IMR-90 (cell line): ENCODE measurements around the gene TNNC2. TPM values are rescaled to one million over a fixed set of nuclear protein-coding genes. Genes with fewer than 3 reads are reported as not detected.

Experiments
- ATAC-seq: fragments of 200-7000 bp; cut with Tn5 transposase; 2 replicates; pipeline ENCODE4 v1.9.1; 2020; ENCODE audit warnings: low read depth, mild to moderate bottlenecking, moderate library complexity
- BruUV-seq: library from RNA; stranded (reverse); fragments of 400-500 nt; replicated peaks from 2 replicates; lab custom pipeline; 2021; lab: Mats Ljungman, UMichigan
- CTCF ChIA-PET: fragments of 300-600 bp; formaldehyde crosslinking; extraction: SDS; loops from one replicate; lab custom pipeline; 2021; ENCODE audit warnings: antibody characterized with exemption; lab: Yijun Ruan, JAX
- POLR2A ChIA-PET: fragments of 300-600 bp; sonication (Branson Sonifier 250); formaldehyde crosslinking; loops from one replicate; lab custom pipeline; 2022; ENCODE audit warnings: antibody characterized with exemption; ENCODE audit not compliant: unreplicated experiment; lab: Charles Lee
- DNase-seq: peaks from one replicate; pipeline ENCODE4 v3.0.0; 2013
- H2AFZ ChIP-seq: replicated peaks from 2 replicates; pipeline ENCODE3; 2013; ENCODE audit warnings: low read length, mild to moderate bottlenecking; ENCODE audit not compliant: poor library complexity
- H2AK5ac ChIP-seq: 2 replicates; pipeline ENCODE4 v1.6.1; 2013; ENCODE audit warnings: low read depth, low read length, inconsistent platforms
- H2AK9ac ChIP-seq: replicated peaks from 2 replicates; pipeline ENCODE3; 2013; ENCODE audit warnings: mild to moderate bottlenecking, low read depth, low read length, moderate library complexity; ENCODE audit not compliant: poor library complexity
- H2BK120ac ChIP-seq: 2 replicates; pipeline ENCODE4 v1.6.1; 2013; ENCODE audit warnings: low read depth, low read length, inconsistent platforms
- H2BK15ac ChIP-seq: 3 replicates; pipeline ENCODE4 v1.6.1; 2013; ENCODE audit warnings: low read depth, low read length, inconsistent platforms
- H2BK20ac ChIP-seq: 2 replicates; pipeline ENCODE4 v1.6.1; 2013; ENCODE audit warnings: low read depth, mild to moderate bottlenecking, inconsistent platforms, low read length, moderate library complexity
- H2BK5ac ChIP-seq: 2 replicates; pipeline ENCODE4 v1.6.1; 2013; ENCODE audit warnings: mild to moderate bottlenecking, low read depth, low read length, inconsistent platforms; ENCODE audit not compliant: poor library complexity, severe bottlenecking
- H3K14ac ChIP-seq: replicated peaks from 2 replicates; pipeline ENCODE4 v1.6.1; 2013; ENCODE audit warnings: low read depth, low read length, inconsistent platforms
- H3K18ac ChIP-seq: 2 replicates; pipeline ENCODE4 v1.6.1; 2013; ENCODE audit warnings: low read depth, low read length, control low read depth
- H3K23ac ChIP-seq: 2 replicates; pipeline ENCODE4 v1.6.1; 2013; ENCODE audit warnings: low read depth, low read length, inconsistent platforms
- H3K27ac ChIP-seq: 2 replicates; pipeline ENCODE4 v1.5.1; 2013; ENCODE audit warnings: mild to moderate bottlenecking, control low read depth, low read length; ENCODE audit not compliant: insufficient read depth
- H3K27me3 ChIP-seq: 2 replicates; pipeline ENCODE4 v1.6.1; 2013; ENCODE audit warnings: low read length; ENCODE audit not compliant: control insufficient read depth, insufficient read depth
- H3K36me3 ChIP-seq: 2 replicates; pipeline ENCODE4 v1.6.1; 2013; ENCODE audit warnings: low read length, mixed read lengths; ENCODE audit not compliant: control insufficient read depth, insufficient read depth
- H3K4ac ChIP-seq: 2 replicates; pipeline ENCODE4 v1.6.1; 2013; ENCODE audit warnings: low read depth, low read length, inconsistent platforms
- H3K4me1 ChIP-seq: 2 replicates; pipeline ENCODE4 v1.6.1; 2013; ENCODE audit warnings: low read length, mixed read lengths; ENCODE audit not compliant: control insufficient read depth, insufficient read depth
- H3K4me2 ChIP-seq: 2 replicates; pipeline ENCODE4 v1.6.1; 2013; ENCODE audit warnings: low read depth, mild to moderate bottlenecking, control low read depth, low read length, moderate library complexity
- H3K4me3 ChIP-seq: 2 replicates; pipeline ENCODE4 v1.5.1; 2013; ENCODE audit warnings: low read depth, mild to moderate bottlenecking, control low read depth, low read length, moderate library complexity; ENCODE audit not compliant: insufficient read depth
- H3K56ac ChIP-seq: 2 replicates; pipeline ENCODE4 v1.6.1; 2013; ENCODE audit warnings: low read length, inconsistent platforms; ENCODE audit not compliant: insufficient read depth; ENCODE audit errors: extremely low read depth
- H3K79me1 ChIP-seq, 2 experiments: 2 replicates each; pipeline ENCODE4 v1.6.1; 2013; ENCODE audit warnings: low read length in 2 of 2, inconsistent platforms in 1 of 2, low read depth in 1 of 2
- H3K9ac ChIP-seq: 2 replicates; pipeline ENCODE4 v1.6.1; 2013; ENCODE audit warnings: low read depth, low read length, control low read depth
- H3K9me1 ChIP-seq: 2 replicates; pipeline ENCODE4 v1.6.1; 2013; ENCODE audit warnings: low read length, inconsistent platforms; ENCODE audit not compliant: insufficient read depth
- H3K9me3 ChIP-seq: 2 replicates; pipeline ENCODE4 v1.6.1; 2013; ENCODE audit warnings: low read length; ENCODE audit not compliant: control insufficient read depth, insufficient read depth
- H4K20me1 ChIP-seq: 2 replicates; pipeline ENCODE4 v1.6.1; 2013; ENCODE audit warnings: low read length, inconsistent platforms; ENCODE audit not compliant: insufficient read depth
- H4K5ac ChIP-seq: 2 replicates; pipeline ENCODE4 v1.6.1; 2013; ENCODE audit warnings: mild to moderate bottlenecking, low read depth, low read length, control low read depth
- H4K8ac ChIP-seq, 2 experiments: 2 replicates each; pipeline ENCODE4 v1.6.1; 2013; ENCODE audit warnings: low read depth in 2 of 2, low read length in 2 of 2, control low read depth in 1 of 2, inconsistent platforms in 1 of 2
- H4K91ac ChIP-seq: 2 replicates; pipeline ENCODE4 v1.6.1; 2013; ENCODE audit warnings: low read depth, low read length, inconsistent platforms; ENCODE audit not compliant: insufficient read depth
- BHLHE40 ChIP-seq: fragments of 150-350 bp; IDR thresholded peaks from 2 replicates; pipeline ENCODE4 v1.6.1; 2016; ENCODE audit warnings: mild to moderate bottlenecking, low read depth, low read length
- CEBPB ChIP-seq: IDR thresholded peaks from 2 replicates; pipeline ENCODE4 v1.6.1; 2012; ENCODE audit warnings: low read depth, low read length, improper control_type of control experiment
- CHD1 ChIP-seq: IDR thresholded peaks from 2 replicates; pipeline ENCODE4 v1.6.1; 2012; ENCODE audit warnings: low read depth, low read length, improper control_type of control experiment
- CTCF ChIP-seq: conservative IDR thresholded peaks from 2 replicates; pipeline ENCODE4 v1.5.1; 2012; ENCODE audit warnings: mild to moderate bottlenecking, low read depth, low read length, improper control_type of control experiment
- MXI1 ChIP-seq: IDR thresholded peaks from 2 replicates; pipeline ENCODE4 v1.6.1; 2012; ENCODE audit warnings: low read depth, mild to moderate bottlenecking, low read length, moderate library complexity, borderline replicate concordance
- NFE2L2 ChIP-seq: fragments of 150-350 bp; IDR thresholded peaks from 2 replicates; pipeline ENCODE4 v1.6.1; 2016; ENCODE audit warnings: low read depth, mild to moderate bottlenecking, low read length
- RFX5 ChIP-seq: IDR thresholded peaks from 2 replicates; pipeline ENCODE4 v1.8.0; 2012; ENCODE audit warnings: low read depth, mild to moderate bottlenecking, low read length, moderate library complexity
- dilution Hi-C: fragments of 300-500 bp; cut with HindIII; formaldehyde crosslinking; loops from one replicate; pipeline ENCODE4 v1.14.3; 2018; ENCODE audit warnings: low sequenced_read_pairs; ENCODE audit not compliant: unreplicated experiment
- in situ Hi-C: fragments of 300-500 bp; cut with MboI; formaldehyde crosslinking; loops from 3 replicates; pipeline ENCODE4 v1.14.3; 2019; ENCODE audit warnings: low sequenced_read_pairs, inconsistent platforms, mixed read lengths
- intact Hi-C: fragments of 100-400 bp; cut with micrococcal nuclease; formaldehyde crosslinking; loops from 2 replicates; pipeline ENCODE4 v1.10.0; 2022
- polyA plus RNA-seq, 3 experiments: library from polyadenylated mRNA; depleted of rRNA; stranded (reverse); fragments of >200 nt; gene quantifications; 2 replicates each; pipeline ENCODE4 v1.2.3, GENCODE V29; 2012; ENCODE audit warnings: low replicate concordance in 1 of 3
- total RNA-seq: library from RNA; depleted of rRNA; stranded (reverse); fragments of >200 nt; gene quantifications from 2 replicates; pipeline ENCODE4 v1.2.3, GENCODE V29; 2012
- TF ChIP-seq, protein P1 (sequence below): fragments of 150-350 bp; IDR thresholded peaks from 2 replicates; pipeline ENCODE4 v1.6.1; 2017; ENCODE audit warnings: mild to moderate bottlenecking, antibody characterized with exemption, low read length, low read depth
- TF ChIP-seq, protein P2 (sequence below): fragments of 150-350 bp; IDR thresholded peaks from 2 replicates; pipeline ENCODE4 v1.6.1; 2016; ENCODE audit warnings: low read depth, mild to moderate bottlenecking, low read length, moderate library complexity, borderline replicate concordance

TNNC2 gene
- total and polyA plus RNA-seq, 2 of the 4 experiments (the other 2 are of a cell fraction), result 0.46 TPM; not detected in 1

DNA sequence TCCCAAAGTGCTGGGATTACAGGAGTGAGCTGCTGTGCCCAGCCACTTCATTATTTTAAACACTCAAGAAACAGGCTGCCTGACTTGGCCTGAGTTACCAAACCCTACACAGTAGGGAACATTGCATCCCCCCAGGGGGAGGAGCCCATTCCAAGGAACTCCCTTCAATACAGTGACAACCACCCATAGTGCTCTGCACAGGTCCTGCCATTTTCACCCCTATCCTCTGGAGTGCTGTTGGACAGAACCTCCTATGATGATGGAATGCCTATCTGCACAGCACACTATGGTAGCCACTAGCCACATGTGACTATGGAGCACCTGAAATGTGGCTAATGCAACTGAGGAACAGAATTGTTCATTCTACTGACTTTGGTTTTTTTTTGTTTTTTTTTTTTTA lies 18.3 kb upstream of the TNNC2 start:
- Histone ChIP-seq H3K4me1 (no peaks in the 10 kb centered on the region), H4K20me1 (peaks cover 5% of the 10 kb centered on the region), H3K36me3 (peaks cover 62% of the 10 kb centered on the region), H2BK5ac (no peak overlapping the region), H3K79me1 (peaks cover 11 to 36% of the 10 kb centered on the region in 2 experiments), H3K18ac (no peak overlapping the region), H2AFZ (no peak overlapping the region), H3K4me3 (no peak overlapping the region), H3K23ac (no peak overlapping the region), H2BK120ac (no peak overlapping the region), H3K14ac (no peak overlapping the region), H2BK15ac (no peak overlapping the region), H3K4me2 (no peak overlapping the region), H3K9ac (no peak overlapping the region), H3K9me1 (peaks cover 14% of the 10 kb centered on the region), H4K91ac (no peak overlapping the region), H3K27me3 (no peaks in the 10 kb centered on the region), H2AK9ac (no peak overlapping the region), H2BK20ac (no peak overlapping the region), H4K8ac (no peak overlapping the region), H3K27ac (no peak overlapping the region), H3K56ac (no peak overlapping the region), H3K9me3 (no peaks in the 10 kb centered on the region), H2AK5ac (no peak overlapping the region), H3K4ac (no peak overlapping the region), H4K5ac (no peak overlapping the region)
- no peak for DNase-seq
- no peak for TF ChIP-seq RFX5
- no peak for TF ChIP-seq NFE2L2
- TF ChIP-seq CHD1, result no peak
- no peak for TF ChIP-seq MXI1
- no peak for TF ChIP-seq CTCF
- no peak for TF ChIP-seq CEBPB
- TF ChIP-seq BHLHE40, result no peak
- TF ChIP-seq, protein P1, sequence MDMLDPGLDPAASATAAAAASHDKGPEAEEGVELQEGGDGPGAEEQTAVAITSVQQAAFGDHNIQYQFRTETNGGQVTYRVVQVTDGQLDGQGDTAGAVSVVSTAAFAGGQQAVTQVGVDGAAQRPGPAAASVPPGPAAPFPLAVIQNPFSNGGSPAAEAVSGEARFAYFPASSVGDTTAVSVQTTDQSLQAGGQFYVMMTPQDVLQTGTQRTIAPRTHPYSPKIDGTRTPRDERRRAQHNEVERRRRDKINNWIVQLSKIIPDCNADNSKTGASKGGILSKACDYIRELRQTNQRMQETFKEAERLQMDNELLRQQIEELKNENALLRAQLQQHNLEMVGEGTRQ, result no peak
- TF ChIP-seq, protein P2, sequence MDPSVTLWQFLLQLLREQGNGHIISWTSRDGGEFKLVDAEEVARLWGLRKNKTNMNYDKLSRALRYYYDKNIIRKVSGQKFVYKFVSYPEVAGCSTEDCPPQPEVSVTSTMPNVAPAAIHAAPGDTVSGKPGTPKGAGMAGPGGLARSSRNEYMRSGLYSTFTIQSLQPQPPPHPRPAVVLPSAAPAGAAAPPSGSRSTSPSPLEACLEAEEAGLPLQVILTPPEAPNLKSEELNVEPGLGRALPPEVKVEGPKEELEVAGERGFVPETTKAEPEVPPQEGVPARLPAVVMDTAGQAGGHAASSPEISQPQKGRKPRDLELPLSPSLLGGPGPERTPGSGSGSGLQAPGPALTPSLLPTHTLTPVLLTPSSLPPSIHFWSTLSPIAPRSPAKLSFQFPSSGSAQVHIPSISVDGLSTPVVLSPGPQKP, result no peak
- no peak for ATAC-seq
- BruUV-seq, result no TSS peak
- in situ Hi-C loops, result no loop called here
- dilution Hi-C loops, result no loop called here
- ChIA-PET POLR2A (no interaction called here), CTCF (no interaction called here)
- intact Hi-C loops, result no loop called here
